ENCODE measurements around the gene CASTOR2.
"Not testable (repeated sequence)": the region's sequence is repeated elsewhere in the genome, so short reads cannot be mapped to it uniquely, and the experiment has no call there.

The CASTOR2 gene

GRCh38 chr7:75055830-75056772 lies 91.6 kb downstream of the CASTOR2 start:
- DNase-seq: no peak

- no peak for DNase-seq
These were observed 93.9 kb downstream of the CASTOR2 start for GRCh38 chr7:75058406-75058805.

DNA sequence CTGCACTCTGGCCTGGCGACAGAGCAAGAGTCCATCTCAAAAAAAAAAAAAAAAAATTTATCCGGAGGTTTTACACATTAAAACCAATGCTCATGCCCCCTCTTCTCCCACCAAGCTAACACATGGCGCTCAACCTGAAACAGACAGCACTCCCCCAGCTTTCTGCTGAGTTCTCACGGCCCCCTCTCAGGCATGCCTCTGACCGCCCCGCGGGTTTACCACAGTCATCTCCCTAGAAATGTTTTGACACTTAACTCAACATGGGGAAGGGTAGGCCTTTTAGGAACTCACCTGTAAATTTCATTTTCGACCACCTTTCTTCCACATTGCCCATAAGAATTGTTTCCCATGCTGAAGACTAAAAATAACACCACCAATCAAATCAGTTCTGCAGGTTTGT lies 99.8 kb downstream of the CASTOR2 start:
- no peak for DNase-seq

GRCh38 chr7:75064801-75065200 lies 100.3 kb downstream of the CASTOR2 start:
- no peak for DNase-seq

- DNase-seq: no peak
These were observed 102.0 kb downstream of the CASTOR2 start for GRCh38 chr7:75066521-75066920.

DNA sequence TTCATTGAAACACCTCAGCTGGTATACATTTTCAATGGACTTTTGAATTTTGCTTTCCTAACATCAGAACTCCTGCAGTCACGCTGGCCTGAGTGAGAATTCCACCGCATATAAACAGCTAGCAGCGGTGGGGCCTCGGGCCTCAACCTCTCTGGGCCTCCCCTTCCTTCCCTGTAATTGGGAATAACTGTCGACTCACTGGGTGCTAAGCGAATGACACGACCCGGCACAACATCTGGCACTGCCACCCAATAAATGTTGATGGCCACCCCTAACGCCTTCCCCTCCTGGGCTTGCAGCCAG lies 108.4 kb downstream of the CASTOR2 start:
- DNase-seq: no peak

DNA sequence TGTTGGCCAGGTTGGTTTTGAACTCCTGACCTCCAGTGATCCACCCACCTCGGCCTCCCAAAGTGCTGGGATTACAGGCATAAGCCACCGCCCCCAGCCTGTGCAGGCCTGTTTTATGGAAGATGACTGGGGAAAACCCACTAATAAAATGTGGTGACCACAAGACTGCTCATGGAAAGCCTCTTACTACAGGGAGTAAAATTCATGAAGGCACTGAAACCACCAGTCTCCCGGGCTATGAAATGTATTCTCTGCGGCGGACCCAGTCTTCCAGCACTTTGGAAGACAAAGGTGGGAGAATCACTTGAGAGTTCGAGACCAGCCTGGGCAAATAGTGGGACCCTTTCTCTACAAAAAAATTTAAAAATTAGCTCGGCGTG lies 109.7 kb downstream of the CASTOR2 start:
- not testable (repeated sequence) for DNase-seq
